MM.1S (cell line): ENCODE results near the gene DCX.

Source experiments
- DNase-seq: peaks from one replicate; pipeline ENCODE4 v3.0.0-alpha.2; 2015
- H2AFZ ChIP-seq: fragments of 300-600 bp; sonication (generic); 2 replicates; pipeline ENCODE4 v1.6.0; 2016; ENCODE audit warnings: antibody characterized with exemption, low read length
- H3F3A ChIP-seq: fragments of 300-600 bp; sonication (generic); 2 replicates; pipeline ENCODE4 v1.6.1; 2016; ENCODE audit warnings: mild to moderate bottlenecking, antibody characterized with exemption, low read length, moderate library complexity, mixed read lengths; ENCODE audit not compliant: insufficient read depth
- H3K27ac ChIP-seq: fragments of 300-600 bp; sonication (generic); 2 replicates; pipeline ENCODE4 v1.5.1; 2016; ENCODE audit warnings: mild to moderate bottlenecking, low read length
- H3K27me3 ChIP-seq: fragments of 300-600 bp; sonication (generic); replicated peaks from 2 replicates; pipeline ENCODE4 v1.6.0; 2016; ENCODE audit warnings: low read length; ENCODE audit not compliant: insufficient read depth
- H3K36me3 ChIP-seq: fragments of 300-600 bp; sonication (generic); replicated peaks from 2 replicates; pipeline ENCODE4 v1.6.1; 2016; ENCODE audit warnings: mild to moderate bottlenecking, low read length, mixed read lengths; ENCODE audit not compliant: insufficient read depth
- H3K4me1 ChIP-seq: fragments of 300-600 bp; sonication (generic); 2 replicates; pipeline ENCODE4 v1.6.1; 2016; ENCODE audit warnings: low read length, mixed read lengths
- H3K4me2 ChIP-seq: fragments of 300-600 bp; sonication (generic); 2 replicates; pipeline ENCODE4 v1.6.0; 2016; ENCODE audit warnings: low read depth, low read length
- H3K4me3 ChIP-seq: fragments of 300-600 bp; sonication (generic); 2 replicates; pipeline ENCODE4 v1.5.1; 2016; ENCODE audit warnings: low read length, mixed read lengths
- H3K79me2 ChIP-seq: fragments of 300-600 bp; sonication (generic); 2 replicates; pipeline ENCODE4 v1.6.1; 2016; ENCODE audit warnings: mixed run types, low read length, mixed read lengths
- H3K9ac ChIP-seq: fragments of 300-600 bp; sonication (generic); 2 replicates; pipeline ENCODE4 v1.6.1; 2016; ENCODE audit warnings: low read length, mixed read lengths
- H3K9me2 ChIP-seq: fragments of 300-600 bp; sonication (generic); replicated peaks from 2 replicates; pipeline ENCODE4 v1.6.1; 2016; ENCODE audit warnings: mild to moderate bottlenecking, low read length, mixed read lengths; ENCODE audit not compliant: insufficient read depth
- H3K9me3 ChIP-seq: fragments of 300-600 bp; sonication (generic); replicated peaks from 2 replicates; pipeline ENCODE4 v1.6.1; 2016; ENCODE audit warnings: mild to moderate bottlenecking, low read length, mixed read lengths; ENCODE audit not compliant: insufficient read depth
- H4K20me1 ChIP-seq: fragments of 300-600 bp; sonication (generic); 2 replicates; pipeline ENCODE4 v1.6.1; 2016; ENCODE audit warnings: mild to moderate bottlenecking, low read length, moderate library complexity, mixed read lengths; ENCODE audit not compliant: insufficient read depth
- CTCF ChIP-seq: fragments of 300-600 bp; sonication (generic); IDR thresholded peaks from 2 replicates; pipeline ENCODE4 v1.5.1; 2016; ENCODE audit warnings: antibody characterized with exemption, low read length, mixed read lengths
- EZH2 ChIP-seq: fragments of 300-600 bp; sonication (generic); optimal IDR thresholded peaks from 2 replicates; pipeline ENCODE3; 2017; ENCODE audit warnings: low read depth, mild to moderate bottlenecking, antibody characterized with exemption, low read length, mixed read lengths
- EZH2phosphoT487 ChIP-seq: fragments of 300-600 bp; sonication (generic); IDR thresholded peaks from 2 replicates; pipeline ENCODE4 v1.6.1; 2018; ENCODE audit warnings: antibody characterized with exemption, low read length

Gene DCX

GRCh38 chrX:111244235-111244750, 167.7 kb downstream of the DCX start:
- DNase-seq: peak; percentile 21
- H3K79me2 ChIP-seq: no peaks in the 10 kb centered on the region

More at GRCh38 chrX:111244235-111244750, 167.7 kb downstream of the DCX start:
- H4K20me1 ChIP-seq: no peaks in the 10 kb centered on the region
- TF ChIP-seq EZH2: no peak
- no peak for TF ChIP-seq EZH2phosphoT487
- peak; percentile 57 for TF ChIP-seq CTCF
- H3K4me3 ChIP-seq: no peak overlapping the region
- no peaks in the 10 kb centered on the region for H3K27me3 ChIP-seq
- H3K9me3 ChIP-seq: no peaks in the 10 kb centered on the region
- H2AFZ ChIP-seq: no peak overlapping the region
- H3K9ac ChIP-seq: no peak overlapping the region
- H3K36me3 ChIP-seq: no peaks in the 10 kb centered on the region
- H3K4me1 ChIP-seq: no peaks in the 10 kb centered on the region
- no peaks in the 10 kb centered on the region for H3K9me2 ChIP-seq
- no peak overlapping the region for H3K4me2 ChIP-seq
- H3K27ac ChIP-seq: no peak overlapping the region
- no peaks in the 10 kb centered on the region for H3F3A ChIP-seq
